Measurements from ENCODE around the gene FGFR2.

DNA sequence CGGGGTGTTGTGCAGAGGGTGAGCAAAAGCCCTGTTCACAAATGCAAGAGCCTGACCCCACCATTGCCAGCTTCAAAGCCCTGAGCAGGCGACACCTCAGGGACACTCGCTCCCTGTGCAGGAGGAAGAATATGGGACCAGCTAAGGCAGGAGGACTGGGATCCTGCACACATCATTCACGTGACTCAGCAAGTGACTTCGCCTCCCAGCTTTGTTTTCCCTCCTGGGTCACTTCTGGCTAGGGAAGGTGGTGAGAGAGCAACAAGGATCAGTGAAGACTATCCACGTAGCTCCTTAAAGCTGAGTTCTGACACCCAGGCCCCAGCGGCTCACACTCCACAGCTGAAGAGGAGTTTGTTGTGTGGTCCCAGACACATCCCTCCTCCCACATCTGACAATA is 164.3 kb downstream of the FGFR2 start:
- TF ChIP-seq, protein P1, sequence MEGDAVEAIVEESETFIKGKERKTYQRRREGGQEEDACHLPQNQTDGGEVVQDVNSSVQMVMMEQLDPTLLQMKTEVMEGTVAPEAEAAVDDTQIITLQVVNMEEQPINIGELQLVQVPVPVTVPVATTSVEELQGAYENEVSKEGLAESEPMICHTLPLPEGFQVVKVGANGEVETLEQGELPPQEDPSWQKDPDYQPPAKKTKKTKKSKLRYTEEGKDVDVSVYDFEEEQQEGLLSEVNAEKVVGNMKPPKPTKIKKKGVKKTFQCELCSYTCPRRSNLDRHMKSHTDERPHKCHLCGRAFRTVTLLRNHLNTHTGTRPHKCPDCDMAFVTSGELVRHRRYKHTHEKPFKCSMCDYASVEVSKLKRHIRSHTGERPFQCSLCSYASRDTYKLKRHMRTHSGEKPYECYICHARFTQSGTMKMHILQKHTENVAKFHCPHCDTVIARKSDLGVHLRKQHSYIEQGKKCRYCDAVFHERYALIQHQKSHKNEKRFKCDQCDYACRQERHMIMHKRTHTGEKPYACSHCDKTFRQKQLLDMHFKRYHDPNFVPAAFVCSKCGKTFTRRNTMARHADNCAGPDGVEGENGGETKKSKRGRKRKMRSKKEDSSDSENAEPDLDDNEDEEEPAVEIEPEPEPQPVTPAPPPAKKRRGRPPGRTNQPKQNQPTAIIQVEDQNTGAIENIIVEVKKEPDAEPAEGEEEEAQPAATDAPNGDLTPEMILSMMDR (IDR thresholded peaks at IDR 0.05) = no peak
- TF ChIP-seq POLR2A (IDR thresholded peaks at IDR 0.05) = no peak
